GM18508 (cell line): Measurements from ENCODE around the gene ANKRD9.

ENCODE experiments used
- ATAC-seq: cut with Tn5 transposase; IDR thresholded peaks from one replicate; pipeline ENCODE4 v1.9.1; 2021; ENCODE audit warnings: moderate number of reproducible peaks; ENCODE audit not compliant: insufficient read depth, unreplicated experiment

The ANKRD9 gene

DNA sequence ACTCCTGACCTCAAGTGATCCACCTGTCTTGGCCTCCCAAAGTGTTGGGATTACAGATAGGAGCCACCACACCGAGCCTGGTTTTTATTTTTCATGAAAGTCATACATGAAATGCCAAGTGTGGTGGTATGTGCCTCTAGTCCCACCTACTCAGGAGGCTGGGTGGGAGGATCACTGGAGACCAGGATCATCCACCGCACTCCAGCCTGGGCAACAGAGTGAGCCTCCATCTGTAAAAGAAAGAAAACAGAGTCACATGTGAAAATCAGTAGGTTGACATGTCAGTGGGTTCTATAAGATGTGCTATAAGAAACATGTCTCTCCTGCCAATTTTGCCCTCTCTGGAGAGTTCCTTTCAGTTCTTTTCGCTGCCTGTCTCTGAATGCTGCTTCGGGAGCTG is 28.2 kb downstream of the ANKRD9 start:
- no peak for ATAC-seq

DNA sequence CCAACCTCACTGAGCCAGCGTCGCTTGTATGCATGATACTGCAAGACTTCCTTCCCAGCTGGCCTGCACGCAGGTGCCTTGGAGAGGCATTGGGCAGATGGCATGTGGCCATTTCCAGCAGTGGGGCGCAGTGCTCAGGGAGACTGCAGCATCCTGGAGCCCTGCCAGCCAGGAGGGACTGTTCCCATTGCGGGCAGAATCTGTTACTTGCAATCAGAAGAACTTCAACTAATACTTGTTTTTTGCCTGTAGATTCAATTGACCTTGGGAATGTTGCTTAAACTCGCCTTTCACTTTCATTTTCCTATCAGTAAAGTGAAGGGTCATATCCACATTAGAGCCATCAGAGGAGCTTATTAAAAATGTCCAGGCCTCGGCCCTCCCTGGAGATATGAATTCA is 29.8 kb downstream of the ANKRD9 start:
- no peak for ATAC-seq

- ATAC-seq: no peak
These were observed 30.5 kb downstream of the ANKRD9 start for GRCh38 chr14:102479107-102479506.

- no peak for ATAC-seq
These were observed 34.6 kb downstream of the ANKRD9 start for GRCh38 chr14:102474934-102475333.

GRCh38 chr14:102473559-102473958 is 36.0 kb downstream of the ANKRD9 start:
- ATAC-seq: no peak

- ATAC-seq: no peak
These were observed 36.8 kb downstream of the ANKRD9 start for GRCh38 chr14:102472791-102473150.

DNA sequence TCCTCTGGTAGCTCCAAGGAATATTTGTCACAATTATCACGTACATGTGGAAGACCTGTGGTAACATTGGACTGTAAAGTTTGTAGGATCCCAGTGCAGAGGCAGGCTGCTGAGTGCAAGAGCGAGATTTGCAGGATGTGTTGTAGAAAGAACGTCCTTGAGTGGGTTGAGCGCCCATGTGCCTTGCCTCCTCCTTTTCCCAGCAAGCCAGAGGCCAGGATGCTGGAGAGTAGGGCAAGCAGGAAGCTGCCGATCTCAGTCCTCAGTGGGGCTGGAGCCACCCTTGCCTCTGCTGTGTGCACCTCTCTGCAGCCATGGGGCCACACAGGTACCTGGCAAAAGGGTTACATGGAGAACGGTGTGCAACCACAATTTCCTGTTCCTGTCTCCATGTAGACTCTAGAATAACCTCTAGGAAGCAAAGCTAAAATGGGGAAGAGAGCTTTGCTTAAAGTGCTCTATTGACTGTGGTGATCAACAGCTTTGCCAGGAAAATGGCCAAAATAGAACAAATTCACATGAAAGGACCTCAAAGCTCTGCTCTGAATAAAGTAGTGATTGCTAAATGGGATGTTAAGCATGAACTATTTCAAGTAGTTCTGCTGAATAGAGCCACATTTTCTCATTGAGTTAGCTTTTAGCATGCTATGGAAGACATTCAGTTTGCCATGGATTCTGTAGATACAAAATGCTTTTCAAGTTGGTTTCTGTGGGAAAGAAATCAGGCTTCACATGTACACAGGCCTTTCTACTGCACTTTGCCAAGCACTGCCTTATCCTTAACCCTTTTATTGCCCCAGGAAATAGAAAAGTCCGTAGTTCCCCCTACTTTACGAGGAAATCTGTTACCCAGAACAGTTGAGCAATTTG is 37.4 kb downstream of the ANKRD9 start:
- no peak for ATAC-seq

GRCh38 chr14:102469261-102469660 is 40.3 kb downstream of the ANKRD9 start:
- ATAC-seq: no peak

GRCh38 chr14:102464846-102465341 is 44.7 kb downstream of the ANKRD9 start:
- no peak for ATAC-seq

DNA sequence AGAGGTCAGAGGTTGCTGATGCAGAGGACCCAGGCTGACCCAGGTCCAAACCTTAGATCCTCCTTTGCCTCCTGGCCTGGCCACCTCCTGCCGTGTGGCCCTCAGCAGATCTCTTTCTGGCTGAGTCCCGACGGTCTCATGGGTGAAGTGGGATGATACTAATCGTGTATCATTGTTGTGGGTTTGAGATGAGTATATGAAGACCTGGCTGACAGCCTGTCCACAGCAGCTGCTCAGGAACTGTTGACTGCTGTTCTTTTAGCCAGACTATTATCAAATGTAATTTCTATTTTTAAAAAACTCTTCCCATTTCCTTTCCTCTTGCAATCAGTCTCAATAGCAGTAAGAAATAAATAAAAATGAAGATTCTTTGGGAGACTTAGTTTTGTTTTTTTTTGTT is 45.6 kb downstream of the ANKRD9 start:
- no peak for ATAC-seq

DNA sequence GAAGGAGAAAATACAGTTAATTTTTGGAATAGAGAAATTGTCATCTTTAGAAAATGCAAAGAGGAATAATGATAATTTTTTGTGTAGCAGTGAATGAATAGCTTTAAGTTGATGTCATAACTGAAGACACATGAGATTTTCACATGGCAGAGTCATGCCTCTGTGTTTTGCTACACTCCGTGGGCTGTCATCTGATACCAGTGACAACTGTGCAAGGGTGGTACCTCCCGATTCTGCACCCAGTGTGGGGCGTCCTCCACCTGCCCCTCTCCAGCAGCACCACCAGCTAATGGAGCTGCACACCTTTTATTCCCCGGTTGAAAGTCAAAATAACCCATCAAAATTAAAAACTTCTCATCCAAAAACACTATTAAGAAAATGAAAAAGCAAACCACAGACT is 47.2 kb downstream of the ANKRD9 start:
- no peak for ATAC-seq

DNA sequence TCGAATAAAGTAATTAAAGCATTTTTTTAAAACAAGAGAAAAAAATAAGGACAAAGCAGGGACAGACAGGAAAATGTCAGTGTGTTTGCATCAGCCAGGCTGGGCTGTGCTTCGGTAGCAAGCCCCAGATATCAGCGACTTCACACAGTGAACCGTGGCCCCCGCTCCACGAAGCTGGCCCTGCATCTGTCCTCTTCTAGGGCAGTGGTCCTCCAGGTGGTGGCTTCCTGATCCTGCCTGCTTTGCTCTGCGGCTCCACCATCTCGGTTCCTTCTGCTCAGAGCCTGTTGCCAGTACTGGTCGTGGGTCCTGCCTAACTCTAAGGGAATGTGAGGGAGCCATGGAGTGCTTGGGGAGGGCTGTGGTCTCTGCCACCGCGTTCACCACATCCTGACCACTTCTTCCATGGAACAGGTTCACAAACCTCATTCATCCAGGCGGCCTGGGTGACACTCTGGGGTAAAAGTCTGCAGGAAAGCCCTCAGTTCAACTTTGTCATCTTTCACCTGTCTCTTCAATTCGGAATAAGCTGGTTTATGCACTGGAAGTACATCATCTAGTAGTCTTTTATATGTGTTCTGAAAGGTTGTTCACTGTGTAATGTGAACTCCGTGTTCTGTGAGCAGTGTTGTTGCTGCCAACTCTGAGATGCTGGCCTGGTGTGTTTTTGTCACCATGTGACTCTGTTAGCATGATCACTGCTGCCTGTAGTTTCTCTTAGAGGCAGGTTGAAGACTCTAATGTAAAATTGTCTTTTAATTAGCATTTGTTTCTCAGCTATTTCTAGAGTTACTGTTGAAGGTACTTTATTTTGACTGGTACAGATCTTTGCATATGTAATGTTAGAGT is 47.9 kb downstream of the ANKRD9 start:
- no peak for ATAC-seq

GRCh38 chr14:102457509-102457908 is 52.1 kb downstream of the ANKRD9 start:
- ATAC-seq: no peak

GRCh38 chr14:102454711-102455110 is 54.9 kb downstream of the ANKRD9 start:
- ATAC-seq: no peak

DNA sequence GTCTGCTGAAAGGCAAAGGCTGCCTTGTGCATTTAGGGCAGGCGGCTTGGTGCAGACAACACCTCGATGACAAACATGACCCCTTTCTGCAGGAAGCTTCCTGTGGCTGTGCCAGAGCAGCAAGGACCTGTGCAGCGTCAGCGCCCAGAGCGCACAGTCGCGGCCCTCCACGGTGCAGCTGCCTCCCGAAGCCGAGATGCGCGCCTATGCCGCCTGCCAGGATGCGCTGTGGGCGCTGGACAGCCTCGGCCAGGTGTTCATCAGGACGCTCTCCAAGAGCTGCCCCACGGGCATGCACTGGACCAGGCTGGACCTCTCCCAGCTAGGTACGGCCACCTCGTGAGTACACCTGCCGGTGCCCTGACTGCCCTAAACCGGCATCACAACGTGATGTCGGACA is 57.3 kb downstream of the ANKRD9 start:
- ATAC-seq: no peak
